Fibroblast of lung (primary cell): ENCODE results near the gene FAM47E.

ENCODE experiments used
- EZH2 ChIP-seq: IDR thresholded peaks from 2 replicates; pipeline ENCODE4 v1.5.1; 2012; ENCODE audit warnings: low read length, control low read depth, mild to moderate bottlenecking; ENCODE audit errors: missing control alignments
- TF ChIP-seq, protein P1 (sequence below), 2 donors: IDR thresholded peaks in 1 of 2; conservative IDR thresholded peaks in 1 of 2; 1 replicate in 1 of 2; 2 replicates in 1 of 2; pipeline ENCODE4 v1.5.1; 2011 to 2012; ENCODE audit warnings: low read length in 2 of 2, control low read depth in 1 of 2, inconsistent platforms in 1 of 2, low read depth in 1 of 2, mild to moderate bottlenecking in 1 of 2

- TF ChIP-seq, protein P1, sequence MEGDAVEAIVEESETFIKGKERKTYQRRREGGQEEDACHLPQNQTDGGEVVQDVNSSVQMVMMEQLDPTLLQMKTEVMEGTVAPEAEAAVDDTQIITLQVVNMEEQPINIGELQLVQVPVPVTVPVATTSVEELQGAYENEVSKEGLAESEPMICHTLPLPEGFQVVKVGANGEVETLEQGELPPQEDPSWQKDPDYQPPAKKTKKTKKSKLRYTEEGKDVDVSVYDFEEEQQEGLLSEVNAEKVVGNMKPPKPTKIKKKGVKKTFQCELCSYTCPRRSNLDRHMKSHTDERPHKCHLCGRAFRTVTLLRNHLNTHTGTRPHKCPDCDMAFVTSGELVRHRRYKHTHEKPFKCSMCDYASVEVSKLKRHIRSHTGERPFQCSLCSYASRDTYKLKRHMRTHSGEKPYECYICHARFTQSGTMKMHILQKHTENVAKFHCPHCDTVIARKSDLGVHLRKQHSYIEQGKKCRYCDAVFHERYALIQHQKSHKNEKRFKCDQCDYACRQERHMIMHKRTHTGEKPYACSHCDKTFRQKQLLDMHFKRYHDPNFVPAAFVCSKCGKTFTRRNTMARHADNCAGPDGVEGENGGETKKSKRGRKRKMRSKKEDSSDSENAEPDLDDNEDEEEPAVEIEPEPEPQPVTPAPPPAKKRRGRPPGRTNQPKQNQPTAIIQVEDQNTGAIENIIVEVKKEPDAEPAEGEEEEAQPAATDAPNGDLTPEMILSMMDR (conservative IDR thresholded peaks at IDR 0.05 in 1 of 2, IDR thresholded peaks at IDR 0.05 in 1 of 2; ENCODE audit: low read depth in 1 of 2, low read length in 2 of 2): no peak
- TF ChIP-seq EZH2: no peak
Measured at GRCh38 chr4:76233967-76234678, 17.4 kb upstream of the FAM47E start.
